CD1c-positive myeloid dendritic cell (primary cell): ENCODE data around the gene SLC2A8.
A peak's percentile ranks its signal among the peaks of the same experiment; 100 is the strongest.

Experiments
- DNase-seq: peaks from one replicate; pipeline ENCODE4 v3.0.0-alpha.2; 2016; ENCODE audit errors: extremely low spot score

SLC2A8 gene

DNA sequence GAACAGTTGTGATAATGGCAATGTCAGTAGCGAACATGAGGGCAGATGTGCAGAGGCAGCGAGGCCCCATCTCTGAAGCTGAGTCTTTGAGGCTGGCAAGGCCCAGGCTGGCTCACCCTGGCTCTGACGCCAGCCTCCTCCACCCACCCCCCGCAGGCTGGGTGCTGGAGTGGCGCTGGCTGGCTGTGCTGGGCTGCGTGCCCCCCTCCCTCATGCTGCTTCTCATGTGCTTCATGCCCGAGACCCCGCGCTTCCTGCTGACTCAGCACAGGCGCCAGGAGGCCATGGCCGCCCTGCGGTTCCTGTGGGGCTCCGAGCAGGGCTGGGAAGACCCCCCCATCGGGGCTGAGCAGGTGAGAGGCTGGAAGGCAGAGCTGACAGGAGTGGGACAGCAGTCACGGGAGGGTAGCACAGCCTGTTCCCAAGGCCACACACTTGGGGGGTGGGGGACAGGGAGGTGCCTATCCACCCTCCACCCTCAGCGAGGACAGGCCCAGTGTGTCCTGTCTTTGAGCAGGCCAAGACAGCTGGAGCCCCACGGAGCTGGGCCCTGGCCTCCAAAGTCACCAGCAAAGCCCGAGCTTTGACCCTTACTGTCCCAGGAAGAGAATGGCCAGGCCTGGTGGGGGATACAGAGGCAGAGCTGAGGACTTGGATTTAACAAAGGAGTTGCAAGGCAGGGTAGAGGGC, 5.6 kb downstream of the SLC2A8 start:
- no peak for DNase-seq

DNA sequence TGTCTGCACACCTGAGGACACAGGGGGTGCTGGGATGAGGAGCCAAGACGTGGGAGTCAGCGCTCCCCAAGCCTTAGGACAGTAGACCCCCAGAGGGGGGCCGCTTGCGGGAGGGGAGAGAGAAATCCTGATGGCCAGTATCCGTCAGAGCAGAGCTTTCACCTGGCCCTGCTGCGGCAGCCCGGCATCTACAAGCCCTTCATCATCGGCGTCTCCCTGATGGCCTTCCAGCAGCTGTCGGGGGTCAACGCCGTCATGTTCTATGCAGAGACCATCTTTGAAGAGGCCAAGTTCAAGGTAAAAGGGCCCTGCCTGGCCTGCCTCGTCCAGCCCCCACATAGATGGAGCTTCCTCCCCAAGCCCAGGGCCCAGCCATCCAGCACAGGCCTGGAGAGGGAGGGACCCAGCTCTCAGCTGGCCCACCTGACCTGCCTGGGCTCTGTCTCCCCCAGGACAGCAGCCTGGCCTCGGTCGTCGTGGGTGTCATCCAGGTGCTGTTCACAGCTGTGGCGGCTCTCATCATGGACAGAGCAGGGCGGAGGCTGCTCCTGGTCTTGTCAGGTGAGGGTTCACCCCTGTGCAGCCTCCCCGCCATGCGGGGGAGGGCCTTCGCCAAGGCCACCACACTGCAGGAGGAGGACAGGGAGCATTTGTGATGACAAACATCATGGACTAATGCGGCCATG, 6.7 kb downstream of the SLC2A8 start:
- DNase-seq = no peak

DNA sequence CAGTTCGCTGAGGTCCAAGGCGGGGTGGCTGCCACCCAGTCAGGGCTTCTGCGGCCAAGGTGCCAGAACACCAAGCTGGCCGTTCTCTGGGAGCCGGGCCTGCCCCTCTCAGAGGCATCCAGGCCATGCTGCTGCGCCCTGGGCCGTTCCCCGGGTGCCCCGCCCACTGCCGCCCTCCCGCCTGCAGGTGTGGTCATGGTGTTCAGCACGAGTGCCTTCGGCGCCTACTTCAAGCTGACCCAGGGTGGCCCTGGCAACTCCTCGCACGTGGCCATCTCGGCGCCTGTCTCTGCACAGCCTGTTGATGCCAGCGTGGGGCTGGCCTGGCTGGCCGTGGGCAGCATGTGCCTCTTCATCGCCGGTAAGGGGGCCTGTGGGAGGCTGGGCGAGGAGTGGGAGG, 7.7 kb downstream of the SLC2A8 start:
- DNase-seq = no peak

DNA sequence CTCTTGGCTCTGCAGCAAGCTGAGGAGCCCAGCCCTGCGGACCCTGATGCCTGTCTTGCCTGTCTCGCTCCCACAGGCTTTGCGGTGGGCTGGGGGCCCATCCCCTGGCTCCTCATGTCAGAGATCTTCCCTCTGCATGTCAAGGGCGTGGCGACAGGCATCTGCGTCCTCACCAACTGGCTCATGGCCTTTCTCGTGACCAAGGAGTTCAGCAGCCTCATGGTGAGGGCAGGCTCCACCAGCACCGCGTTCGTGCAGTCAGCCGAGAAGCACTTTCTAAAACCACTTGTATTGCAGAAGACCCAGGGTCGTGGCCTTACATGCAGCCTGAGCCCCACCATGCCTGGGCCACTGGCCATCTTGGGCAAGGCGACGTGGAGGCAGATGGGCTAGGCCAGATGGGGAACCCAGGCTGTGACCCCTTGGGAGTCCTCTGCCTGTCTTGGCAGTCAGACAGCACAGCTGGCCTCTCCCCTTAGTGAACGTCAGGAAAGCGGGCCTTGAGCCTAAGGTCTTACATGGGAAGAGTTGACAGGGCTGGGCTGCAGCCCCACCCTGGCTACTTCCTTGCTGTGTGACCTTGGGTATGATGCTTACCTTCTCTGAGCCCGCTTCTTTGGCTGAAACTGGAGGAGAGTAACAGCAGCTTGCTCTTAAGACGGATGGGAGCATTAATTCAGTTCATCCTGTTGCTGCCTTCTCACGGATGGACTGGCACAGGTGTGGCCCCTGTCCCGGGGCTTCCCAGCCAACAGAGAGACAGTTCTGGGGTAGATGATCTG, 8.6 kb downstream of the SLC2A8 start:
- no peak for DNase-seq

DNA sequence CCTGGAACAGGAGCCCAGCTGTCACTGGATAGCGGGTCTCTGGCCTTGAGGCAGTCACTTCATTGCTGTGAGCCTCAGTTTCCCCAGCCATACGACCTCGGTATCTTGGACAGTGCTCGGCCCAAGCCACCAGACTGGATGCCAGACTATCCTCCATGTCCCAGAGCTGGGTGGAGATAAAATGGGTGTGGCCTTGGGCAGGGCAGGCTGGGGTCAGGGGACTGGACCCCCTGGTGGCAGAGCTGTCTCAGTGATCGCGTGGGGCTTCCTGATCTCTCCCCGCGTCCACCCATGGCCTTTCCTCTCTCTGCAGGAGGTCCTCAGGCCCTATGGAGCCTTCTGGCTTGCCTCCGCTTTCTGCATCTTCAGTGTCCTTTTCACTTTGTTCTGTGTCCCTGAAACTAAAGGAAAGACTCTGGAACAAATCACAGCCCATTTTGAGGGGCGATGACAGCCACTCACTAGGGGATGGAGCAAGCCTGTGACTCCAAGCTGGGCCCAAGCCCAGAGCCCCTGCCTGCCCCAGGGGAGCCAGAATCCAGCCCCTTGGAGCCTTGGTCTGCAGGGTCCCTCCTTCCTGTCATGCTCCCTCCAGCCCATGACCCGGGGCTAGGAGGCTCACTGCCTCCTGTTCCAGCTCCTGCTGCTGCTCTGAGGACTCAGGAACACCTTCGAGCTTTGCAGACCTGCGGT, 10.0 kb downstream of the SLC2A8 start:
- DNase-seq = no peak

DNA sequence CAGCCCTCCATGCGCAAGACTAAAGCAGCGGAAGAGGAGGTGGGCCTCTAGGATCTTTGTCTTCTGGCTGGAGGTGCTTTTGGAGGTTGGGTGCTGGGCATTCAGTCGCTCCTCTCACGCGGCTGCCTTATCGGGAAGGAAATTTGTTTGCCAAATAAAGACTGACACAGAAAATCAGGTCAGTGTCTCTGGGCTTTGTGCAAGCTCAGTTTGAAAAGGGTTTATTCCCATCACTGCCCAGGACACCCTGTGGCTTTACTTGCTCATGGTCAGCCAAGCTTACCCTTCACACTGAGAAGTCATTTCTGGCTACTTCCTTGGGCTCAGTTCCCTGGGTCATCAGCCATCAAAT, 10.5 kb downstream of the SLC2A8 start:
- no peak for DNase-seq

DNA sequence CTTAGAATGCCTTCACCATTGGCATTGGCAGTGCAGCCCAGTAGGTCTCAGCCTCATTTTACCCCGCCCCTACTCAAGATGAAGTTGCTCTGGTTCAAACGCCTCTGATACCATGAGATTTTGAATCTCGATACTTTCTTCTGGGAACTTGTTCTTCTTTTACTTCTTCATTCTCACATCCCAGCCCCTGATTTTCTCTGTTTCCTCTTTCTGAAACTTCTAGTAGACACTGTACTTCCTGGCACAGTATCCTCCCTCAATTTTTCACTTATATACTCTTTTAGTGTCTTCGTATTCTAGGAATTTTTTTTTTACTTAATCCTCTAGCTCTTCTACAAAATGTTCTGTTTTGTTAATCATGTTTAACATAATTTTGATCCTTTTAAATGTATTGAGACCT, 14.2 kb downstream of the SLC2A8 start:
- peak; percentile 67 for DNase-seq

DNA sequence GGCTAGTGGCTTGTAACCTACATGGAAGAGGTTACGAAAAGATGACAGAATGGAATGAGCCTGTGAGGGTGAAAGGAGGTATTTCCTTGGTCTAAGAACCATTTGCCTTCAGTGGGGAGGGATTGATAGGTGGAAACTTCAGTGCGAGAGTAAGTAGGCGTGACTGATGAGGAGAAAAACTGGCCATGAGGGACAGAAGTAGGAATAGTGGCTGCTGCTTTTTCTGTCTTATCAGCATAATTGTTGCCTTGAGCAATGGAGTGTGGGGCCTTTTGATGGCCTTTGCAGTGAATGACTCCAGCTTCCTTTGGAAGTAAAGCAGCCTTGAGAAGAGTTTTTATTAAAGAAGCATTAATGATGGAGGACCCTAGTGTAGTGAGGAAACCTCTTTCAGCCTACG, 18.2 kb downstream of the SLC2A8 start:
- no peak for DNase-seq

DNA sequence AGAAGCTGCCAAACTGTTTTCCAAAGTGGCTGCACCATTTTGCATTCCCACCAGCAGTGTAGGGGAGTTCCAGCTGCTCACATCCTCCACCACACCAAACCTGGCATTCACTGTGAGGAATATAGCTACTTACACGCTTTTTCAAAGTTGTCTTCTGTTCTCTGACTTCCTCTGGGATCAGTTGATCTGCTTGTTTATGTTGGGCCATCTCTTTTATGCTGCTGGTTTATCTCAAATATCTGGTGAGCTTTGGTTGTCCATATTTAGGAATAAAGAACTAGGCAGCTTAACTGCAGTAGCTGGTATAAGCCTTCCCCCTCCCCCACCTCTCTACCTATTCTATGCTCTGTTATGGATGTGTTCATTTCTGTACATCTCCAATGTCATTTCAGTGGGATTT, 18.7 kb downstream of the SLC2A8 start:
- DNase-seq = no peak

DNA sequence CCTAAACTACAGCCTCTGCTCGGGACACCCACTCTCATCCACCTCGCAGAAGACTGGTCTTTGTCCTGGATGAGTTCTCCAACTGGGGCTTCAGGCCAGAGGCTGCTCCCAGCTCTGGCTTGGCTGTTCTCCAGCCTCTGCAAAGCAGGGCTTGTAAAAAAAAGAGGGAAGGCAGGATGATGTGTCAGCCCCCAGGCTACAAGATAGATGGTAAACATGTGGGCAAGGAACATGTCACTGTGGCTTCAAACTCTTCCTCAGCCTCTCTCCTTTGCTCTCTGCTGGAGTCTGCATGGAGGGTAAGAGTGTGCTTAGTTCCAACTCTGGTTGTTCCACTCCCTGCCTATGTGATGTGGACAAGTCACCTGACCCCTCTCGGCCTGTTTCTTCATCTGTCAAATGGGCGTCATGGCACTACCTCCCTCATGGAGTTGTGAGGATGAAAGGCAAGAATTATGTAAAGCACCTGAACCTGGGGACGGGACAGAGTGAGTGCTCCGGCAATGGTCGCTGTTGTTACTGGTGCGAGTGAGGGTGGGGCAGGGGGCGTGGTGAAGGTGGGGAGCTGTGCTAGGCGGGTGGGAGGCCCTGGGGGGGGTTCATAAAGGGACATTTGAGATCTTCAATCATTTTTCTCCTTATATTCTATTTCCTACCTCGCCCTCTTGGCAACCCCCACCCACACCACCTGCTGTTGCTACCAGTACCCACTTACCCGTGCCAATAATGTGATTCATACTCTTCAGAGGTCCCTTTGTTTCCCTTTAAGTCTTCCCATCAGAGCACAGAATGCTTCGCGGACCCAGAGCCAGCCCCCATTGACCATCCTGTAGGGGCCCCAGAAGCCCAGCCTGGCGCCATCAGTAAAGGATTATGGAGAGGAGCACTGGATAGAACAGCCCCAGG, 20.4 kb downstream of the SLC2A8 start:
- no peak for DNase-seq

DNA sequence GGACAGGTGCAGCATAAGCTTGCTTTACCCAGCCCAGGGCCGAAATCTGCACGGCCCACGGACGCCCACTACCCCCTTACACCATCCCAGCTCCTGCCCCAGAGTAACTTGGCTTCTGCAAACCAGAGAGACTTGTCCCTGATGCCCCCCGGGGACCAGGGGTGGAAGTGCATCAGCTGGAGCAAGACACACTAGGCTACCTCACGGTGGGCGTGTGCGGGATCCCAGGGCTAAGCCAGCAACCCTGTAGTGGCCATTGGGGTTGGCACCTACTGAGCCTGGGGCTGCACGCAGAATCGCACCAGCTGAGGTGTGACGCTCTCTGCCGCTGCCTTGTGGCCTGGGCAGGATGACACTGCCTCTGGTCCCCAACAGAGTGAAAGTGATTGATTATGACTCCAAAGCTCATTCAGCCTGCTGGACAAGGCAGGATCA, 21.1 kb downstream of the SLC2A8 start:
- peak; percentile 45 for DNase-seq

DNA sequence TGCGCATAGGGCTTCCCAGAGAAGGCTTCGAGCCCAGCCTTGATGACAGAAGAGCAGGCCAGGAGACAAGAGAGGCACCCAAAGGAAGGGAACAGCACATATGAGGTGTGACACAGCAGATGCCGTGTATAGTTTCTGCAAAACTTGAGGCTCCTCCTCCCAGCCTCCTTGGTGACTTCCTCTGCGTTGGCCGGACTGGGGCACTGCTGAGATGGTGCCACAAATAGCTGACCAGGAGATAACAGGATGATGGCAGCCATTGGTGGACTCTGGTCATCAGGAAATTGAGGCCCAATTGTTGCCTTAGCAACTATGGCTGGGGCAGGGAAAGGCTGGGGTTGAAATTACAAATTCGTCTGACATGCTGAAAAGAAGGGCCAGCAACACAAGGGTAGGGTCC, 22.4 kb downstream of the SLC2A8 start:
- DNase-seq = peak; percentile 26

DNA sequence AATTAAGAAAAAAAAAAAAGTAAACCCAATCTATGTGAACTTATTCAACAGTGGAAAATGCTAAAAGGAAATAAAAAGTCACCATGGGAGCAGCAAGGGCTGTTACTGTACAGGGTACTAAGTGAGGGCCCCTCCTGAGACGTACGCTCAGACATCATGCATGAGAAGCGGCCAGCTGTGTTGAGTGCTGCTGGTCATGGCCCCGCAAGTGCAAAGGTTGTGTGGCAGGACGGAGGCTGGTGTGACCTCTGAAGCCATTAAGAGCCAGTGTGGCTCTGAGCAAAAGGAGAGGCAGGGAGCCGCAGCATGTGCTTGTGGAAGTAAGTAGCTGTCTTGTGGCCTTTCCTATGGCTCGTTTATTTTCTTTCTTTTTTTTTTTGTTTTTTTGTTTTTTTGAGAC, 24.1 kb downstream of the SLC2A8 start:
- DNase-seq = no peak

DNA sequence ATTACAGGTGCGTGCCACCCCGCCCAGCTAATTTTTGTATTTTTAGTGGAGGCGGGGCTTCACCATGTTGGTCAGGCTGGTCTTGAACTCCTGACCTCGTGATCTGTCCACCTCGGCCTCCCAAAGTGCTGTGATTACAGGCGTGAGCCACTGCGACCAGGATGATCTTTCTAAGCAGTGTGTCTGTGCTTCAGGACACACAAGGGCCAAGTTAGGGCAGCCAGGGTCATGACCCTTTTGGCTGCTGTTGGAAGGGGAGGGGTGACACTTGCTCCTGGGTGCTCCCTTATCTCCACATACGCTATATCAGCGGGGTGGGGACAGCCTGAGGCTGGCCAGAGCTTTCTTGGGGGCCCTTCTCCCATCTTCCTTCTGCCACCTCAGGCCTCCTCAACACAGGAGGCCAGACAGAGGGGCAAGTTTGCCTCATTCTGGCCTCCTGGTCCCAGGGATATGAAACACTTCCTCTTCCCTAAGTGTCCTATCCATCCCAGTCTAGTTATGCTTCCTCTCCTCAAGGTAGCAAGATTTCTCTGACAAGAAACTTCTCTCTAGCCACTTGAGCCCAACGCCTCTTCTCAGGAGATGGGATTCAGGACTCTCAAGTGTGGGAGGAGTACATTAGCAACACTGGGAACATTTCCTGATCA, 25.3 kb downstream of the SLC2A8 start:
- DNase-seq = no peak

DNA sequence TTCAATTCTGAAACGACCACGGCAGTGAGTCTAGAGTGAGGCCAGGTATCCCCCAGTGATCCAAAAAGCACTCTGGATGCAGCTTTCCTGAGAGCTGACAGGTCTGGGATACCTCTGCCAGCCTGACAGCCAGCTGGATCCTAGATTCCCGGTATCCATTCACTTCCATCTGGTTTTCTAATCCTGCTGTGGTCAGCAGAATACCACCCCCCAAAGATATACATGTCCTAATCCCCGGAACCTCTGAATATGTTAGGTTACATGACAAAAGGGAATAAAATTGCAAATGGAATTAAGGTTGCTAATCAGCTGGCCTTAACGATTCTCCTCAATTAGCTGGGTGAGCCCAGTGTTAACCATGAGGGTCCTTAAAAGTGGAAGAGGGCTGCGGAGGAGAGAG, 25.8 kb downstream of the SLC2A8 start:
- no peak for DNase-seq

DNA sequence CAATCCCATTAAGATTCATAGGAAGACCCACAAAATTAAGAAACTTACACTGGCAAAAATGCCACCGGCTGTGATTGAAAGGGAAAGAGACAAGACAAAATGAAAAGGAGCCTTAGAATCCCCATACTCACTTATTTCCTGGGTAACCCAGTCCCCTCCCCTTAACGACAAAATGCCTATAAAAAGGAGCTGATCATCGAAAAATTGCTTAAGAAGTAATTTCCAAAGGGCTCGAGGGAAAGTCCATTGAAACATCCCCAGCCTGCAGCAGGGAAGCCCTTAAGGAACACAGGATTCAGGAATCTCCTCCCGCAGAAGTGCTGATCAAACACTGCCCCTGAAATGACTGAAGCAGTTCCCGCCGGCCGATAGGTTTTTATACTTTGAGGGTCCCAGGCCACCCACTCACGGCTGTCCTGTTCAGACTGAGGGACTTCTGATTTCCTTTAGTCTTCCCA, 26.5 kb downstream of the SLC2A8 start:
- DNase-seq = no peak

DNA sequence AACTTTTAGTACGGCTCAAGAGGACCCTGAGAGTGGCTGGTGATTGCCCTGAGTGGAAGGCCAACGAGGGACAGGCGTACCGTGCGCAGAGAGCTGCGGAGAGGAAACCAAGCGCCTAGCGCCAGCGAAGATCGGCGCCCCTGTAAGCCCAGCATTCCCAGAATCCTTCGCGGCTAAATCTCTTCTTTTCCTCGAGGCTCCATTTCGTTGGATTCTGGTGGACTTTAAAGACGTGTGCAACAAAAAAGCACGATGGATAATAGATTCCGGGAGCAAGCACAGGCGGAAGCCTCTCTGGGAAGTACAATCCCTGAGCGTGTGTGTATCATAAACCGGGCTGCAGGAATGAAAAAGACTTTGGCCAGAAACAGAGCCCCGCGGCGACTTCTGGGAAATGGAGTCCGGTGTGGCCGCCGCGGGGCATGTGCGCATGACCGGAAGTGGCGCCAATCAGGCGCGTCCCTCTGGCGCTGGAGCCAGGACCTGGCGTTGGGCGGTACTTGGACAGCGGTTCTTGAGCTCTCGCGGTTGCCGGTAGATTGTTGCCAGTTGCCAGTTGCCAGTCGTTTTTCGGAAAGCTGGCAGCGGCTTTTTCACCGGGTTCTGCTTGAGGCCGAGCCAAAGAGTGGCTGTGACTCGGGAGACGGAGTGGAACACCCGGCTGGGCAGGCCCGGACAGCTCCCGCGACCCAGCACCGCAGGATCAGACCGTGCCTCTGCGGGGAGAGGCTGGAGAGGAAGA, 27.1 kb downstream of the SLC2A8 start, which contains the start of gene ZNF79:
ZNF79 (plus strand) TSS at position 449 of the 742 bp plus-strand sequence. CDS start 406 bp downstream, outside the sequence.
- peak; percentile 94 for DNase-seq

DNA sequence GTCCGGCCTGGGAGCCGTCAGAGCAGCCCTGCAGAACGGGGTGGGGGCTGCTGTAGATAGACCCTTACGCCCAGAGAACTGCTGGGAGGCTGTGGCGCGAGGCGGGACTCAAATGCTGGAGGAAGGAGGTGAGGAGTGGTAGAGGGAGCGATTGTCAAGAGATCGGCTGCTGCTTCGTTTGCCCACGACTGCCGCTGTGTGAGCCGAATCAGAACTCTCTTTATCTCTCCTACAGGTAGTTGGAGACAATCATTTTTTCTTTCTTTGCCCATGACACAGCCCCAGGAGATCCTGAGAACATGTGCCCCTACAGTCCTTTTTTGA, 27.7 kb downstream of the SLC2A8 start:
- no peak for DNase-seq

DNA sequence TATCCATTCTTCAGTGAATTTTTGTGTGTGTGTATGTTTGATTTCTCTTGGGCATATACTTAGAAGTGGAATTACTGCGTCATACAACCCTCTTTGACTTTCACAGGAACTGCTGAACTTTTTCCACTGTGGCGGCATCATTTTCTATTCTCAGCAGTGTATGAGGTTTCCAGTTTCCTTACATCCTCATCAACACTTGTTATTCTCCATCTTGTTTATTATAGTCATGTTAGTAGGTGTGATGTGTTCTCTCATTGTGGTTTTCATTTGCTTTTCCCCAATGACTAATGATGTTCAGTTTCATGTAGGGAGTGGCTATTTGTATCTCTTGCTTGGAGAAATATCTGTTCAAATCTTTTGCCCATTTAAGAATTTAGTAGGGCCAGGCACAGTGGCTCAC, 29.8 kb downstream of the SLC2A8 start:
- no peak for DNase-seq

DNA sequence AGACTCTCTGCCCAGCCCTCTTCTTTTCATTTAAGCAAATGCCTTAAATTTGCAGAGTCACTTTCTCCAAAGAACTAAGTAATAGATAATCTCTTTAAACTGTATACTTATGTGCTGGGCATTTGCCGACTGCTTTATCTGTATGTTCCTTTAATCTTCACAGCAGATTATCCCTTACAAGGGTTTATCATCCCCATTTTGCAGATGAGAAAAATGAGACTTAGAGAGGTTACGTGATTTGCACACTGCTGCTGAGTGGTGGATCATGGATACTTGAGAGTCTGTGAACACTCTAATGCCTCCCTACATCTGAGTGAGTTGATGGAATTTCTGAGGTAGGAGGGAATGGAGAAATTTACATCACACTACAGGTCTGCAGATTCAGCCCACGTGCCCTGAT, 31.4 kb downstream of the SLC2A8 start:
- no peak for DNase-seq
